HG03095 (cell line): ENCODE data around the gene SUN2.

Source experiments
- ATAC-seq: cut with Tn5 transposase; IDR thresholded peaks from one replicate; pipeline ENCODE4 v1.9.1; 2021; ENCODE audit warnings: moderate library complexity; ENCODE audit not compliant: unreplicated experiment

SUN2 gene

GRCh38 chr22:38755155-38755910, 465 bp downstream of the SUN2 start:
- no peak for ATAC-seq

GRCh38 chr22:38754751-38755154, 1.0 kb downstream of the SUN2 start:
- ATAC-seq: no peak

GRCh38 chr22:38753948-38754750, 1.6 kb downstream of the SUN2 start:
- no peak for ATAC-seq

- ATAC-seq: peak; percentile 34
Measured at GRCh38 chr22:38751422-38752346, 4.1 kb downstream of the SUN2 start.

- no peak for ATAC-seq
Measured at GRCh38 chr22:38751066-38751421, 4.8 kb downstream of the SUN2 start.

GRCh38 chr22:38750638-38751037, 5.2 kb downstream of the SUN2 start:
- ATAC-seq: no peak

- ATAC-seq: no peak
Measured at GRCh38 chr22:38750104-38750503, 5.7 kb downstream of the SUN2 start.

- no peak for ATAC-seq
Measured at GRCh38 chr22:38748487-38749136, 7.2 kb downstream of the SUN2 start.

- ATAC-seq: no peak
Measured at GRCh38 chr22:38745676-38746460, 9.9 kb downstream of the SUN2 start.

- ATAC-seq: no peak
Measured at GRCh38 chr22:38744981-38745380, 10.8 kb downstream of the SUN2 start.

- ATAC-seq: no peak
Measured at GRCh38 chr22:38742176-38742942, 13.4 kb downstream of the SUN2 start.

GRCh38 chr22:38741576-38741975, 14.2 kb downstream of the SUN2 start:
- ATAC-seq: no peak

GRCh38 chr22:38741166-38741565, 14.6 kb downstream of the SUN2 start:
- ATAC-seq: no peak

- no peak for ATAC-seq
Measured at GRCh38 chr22:38740754-38741153, 15.0 kb downstream of the SUN2 start.

GRCh38 chr22:38740116-38740723, 15.6 kb downstream of the SUN2 start:
- no peak for ATAC-seq

- ATAC-seq: no peak
Measured at GRCh38 chr22:38739300-38740055, 16.3 kb downstream of the SUN2 start.

GRCh38 chr22:38738475-38739070, 17.2 kb downstream of the SUN2 start:
- no peak for ATAC-seq
